Measurements from ENCODE around the gene RAD23A. TPM values are rescaled to one million over a fixed set of nuclear protein-coding genes. Genes with fewer than 3 reads are reported as not detected.
"Not testable (repeated sequence)": the region's sequence is repeated elsewhere in the genome, so short reads cannot be mapped to it uniquely, and the experiment has no call there.

RAD23A gene
- total RNA-seq, 4 donors from 2014 or later, result 72.0 to 128 (median 101) TPM

DNA sequence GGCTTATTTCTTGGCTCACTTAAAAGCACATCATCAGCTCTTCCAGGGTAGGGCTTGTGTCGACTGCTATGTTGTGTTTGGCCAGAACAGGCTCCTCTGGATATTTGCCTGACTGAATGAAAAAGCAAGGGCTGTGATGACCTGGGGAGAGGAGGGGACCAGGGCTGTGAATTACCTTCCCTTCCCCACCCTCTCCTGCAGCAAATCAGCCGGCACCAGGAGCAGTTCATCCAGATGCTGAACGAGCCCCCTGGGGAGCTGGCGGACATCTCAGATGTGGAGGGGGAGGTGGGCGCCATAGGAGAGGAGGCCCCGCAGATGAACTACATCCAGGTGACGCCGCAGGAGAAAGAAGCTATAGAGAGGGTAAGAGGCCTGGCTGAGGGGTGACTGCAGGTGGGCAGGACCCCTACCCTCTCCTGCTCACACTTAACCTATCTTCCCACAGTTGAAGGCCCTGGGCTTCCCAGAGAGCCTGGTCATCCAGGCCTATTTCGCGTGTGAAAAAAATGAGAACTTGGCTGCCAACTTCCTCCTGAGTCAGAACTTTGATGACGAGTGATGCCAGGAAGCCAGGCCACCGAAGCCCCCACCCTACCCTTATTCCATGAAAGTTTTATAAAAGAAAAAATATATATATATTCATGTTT, 7.0 kb downstream of the RAD23A start:
- intact Hi-C loops (cut with DNase I), result no loop called here
- no peaks in the 10 kb centered on the region for H3K27me3 ChIP-seq
- no peak overlapping the region for H3K4me3 ChIP-seq (replicated peaks in 1 of 3)
- WGBS, 2 donors, result 63 to 73% methylated on average over 12 of the region's 12 CpGs
- DNase-seq, result no peak
- TF ChIP-seq POLR2A (IDR thresholded peaks at IDR 0.05), result no peak
- TF ChIP-seq, protein P1, sequence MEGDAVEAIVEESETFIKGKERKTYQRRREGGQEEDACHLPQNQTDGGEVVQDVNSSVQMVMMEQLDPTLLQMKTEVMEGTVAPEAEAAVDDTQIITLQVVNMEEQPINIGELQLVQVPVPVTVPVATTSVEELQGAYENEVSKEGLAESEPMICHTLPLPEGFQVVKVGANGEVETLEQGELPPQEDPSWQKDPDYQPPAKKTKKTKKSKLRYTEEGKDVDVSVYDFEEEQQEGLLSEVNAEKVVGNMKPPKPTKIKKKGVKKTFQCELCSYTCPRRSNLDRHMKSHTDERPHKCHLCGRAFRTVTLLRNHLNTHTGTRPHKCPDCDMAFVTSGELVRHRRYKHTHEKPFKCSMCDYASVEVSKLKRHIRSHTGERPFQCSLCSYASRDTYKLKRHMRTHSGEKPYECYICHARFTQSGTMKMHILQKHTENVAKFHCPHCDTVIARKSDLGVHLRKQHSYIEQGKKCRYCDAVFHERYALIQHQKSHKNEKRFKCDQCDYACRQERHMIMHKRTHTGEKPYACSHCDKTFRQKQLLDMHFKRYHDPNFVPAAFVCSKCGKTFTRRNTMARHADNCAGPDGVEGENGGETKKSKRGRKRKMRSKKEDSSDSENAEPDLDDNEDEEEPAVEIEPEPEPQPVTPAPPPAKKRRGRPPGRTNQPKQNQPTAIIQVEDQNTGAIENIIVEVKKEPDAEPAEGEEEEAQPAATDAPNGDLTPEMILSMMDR (IDR thresholded peaks at IDR 0.05), result no peak
- H3K4me1 ChIP-seq, result peaks cover 9 to 27% of the 10 kb centered on the region in 2 donors
- H3K27ac ChIP-seq, result peak overlapping the region in 2 of 3 donors; percentile 34 to 59
- peaks cover 52 to 56% of the 10 kb centered on the region in 2 donors for H3K36me3 ChIP-seq
- no peaks in the 10 kb centered on the region for H3K9me3 ChIP-seq

DNA sequence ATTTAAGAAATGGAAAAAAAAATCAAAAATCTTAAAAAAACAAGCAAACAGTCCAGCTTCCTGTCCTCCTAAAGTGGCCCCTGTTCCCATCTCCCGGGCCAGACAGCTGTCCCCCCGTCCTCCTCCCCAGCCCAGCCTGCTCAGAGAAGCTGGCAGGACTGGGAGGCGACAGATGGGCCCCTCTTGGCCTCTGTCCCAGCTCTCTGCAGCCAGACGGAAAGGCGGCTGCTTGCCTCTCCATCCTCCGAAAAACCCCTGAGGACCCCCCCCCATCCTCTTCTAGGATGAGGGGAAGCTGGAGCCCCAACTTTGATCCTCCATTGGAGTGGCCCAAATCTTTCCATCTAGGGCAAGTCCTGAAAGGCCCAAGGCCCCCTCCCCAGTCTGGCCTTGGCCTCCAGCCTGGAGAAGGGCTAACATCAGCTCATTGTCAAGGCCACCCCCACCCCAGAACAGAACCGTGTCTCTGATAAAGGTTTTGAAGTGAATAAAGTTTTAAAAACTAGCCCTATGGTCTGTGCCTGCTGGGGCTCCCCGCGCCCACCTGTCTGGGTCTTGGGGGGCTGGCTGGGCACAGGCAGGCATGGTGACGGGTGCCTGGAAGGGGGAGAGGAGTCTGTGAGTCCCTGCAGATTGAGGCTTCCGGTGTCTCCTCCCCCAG, 7.6 kb downstream of the RAD23A start:
- Histone ChIP-seq H3K9me3 (no peaks in the 10 kb centered on the region), H3K36me3 (peaks cover 46 to 52% of the 10 kb centered on the region in 2 donors), H3K4me1 (peaks cover 9 to 27% of the 10 kb centered on the region in 2 donors), H3K27ac (peak overlapping the region in 2 of 3 donors; percentile 34 to 59), H3K27me3 (no peaks in the 10 kb centered on the region), H3K4me3 (replicated peaks in 1 of 3) (no peak overlapping the region)
- WGBS, 2 donors, result 53 to 60% methylated on average over 11 of the region's 11 CpGs
- DNase-seq, result no peak
- intact Hi-C loops (cut with DNase I), result no loop called here
- TF ChIP-seq, protein P1 (IDR thresholded peaks at IDR 0.05), result no peak
- TF ChIP-seq POLR2A (IDR thresholded peaks at IDR 0.05), result no peak

DNA sequence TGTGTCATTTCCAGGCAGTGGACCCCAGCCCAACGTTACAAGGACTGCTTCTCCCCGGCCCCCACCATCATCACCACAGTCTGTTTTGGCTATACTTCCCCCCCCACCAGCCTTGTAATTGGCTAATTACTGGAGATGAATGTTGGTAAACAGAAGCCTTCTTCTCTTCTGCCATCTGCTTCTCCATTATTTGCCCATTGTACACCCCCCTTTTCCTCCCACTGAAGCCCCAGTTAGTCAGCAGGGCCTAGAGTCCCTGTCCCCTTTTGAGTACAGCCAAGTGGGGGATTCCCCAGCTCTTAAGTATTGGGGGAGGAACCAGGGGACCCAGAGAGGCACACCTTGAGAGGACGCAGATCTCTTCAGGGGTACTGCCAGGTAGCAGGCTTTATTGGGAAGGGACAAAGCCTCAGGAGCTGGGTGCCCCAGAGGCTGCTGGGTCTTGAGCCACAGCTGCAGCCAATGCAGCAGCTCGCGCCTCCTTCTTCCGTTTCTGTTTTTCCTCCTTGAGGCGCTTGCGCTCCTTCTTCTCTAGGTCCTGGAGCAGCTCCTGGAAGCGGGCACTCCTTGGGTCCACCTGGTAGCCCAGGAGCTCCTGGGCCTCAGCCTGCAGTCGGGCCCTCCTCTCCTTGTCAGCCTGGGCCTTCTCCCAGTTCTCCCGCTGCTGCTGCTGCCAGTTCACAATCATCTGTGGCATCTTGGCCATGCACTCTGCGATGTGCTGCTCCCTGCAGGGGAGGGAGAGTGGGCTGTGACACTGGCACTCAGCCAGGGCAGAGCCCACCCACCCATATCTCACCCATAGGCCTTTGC, 8.3 kb downstream of the RAD23A start:
- TF ChIP-seq POLR2A (IDR thresholded peaks at IDR 0.05), result no peak
- TF ChIP-seq, protein P1 (IDR thresholded peaks at IDR 0.05), result no peak
- no peak for DNase-seq
- Histone ChIP-seq H3K4me3 (replicated peaks in 1 of 3) (no peak overlapping the region), H3K27ac (peak overlapping the region in 2 of 3 donors; percentile 34 to 59), H3K9me3 (no peaks in the 10 kb centered on the region), H3K4me1 (peaks cover 9 to 27% of the 10 kb centered on the region in 2 donors), H3K27me3 (no peaks in the 10 kb centered on the region), H3K36me3 (peaks cover 39 to 44% of the 10 kb centered on the region in 2 donors)
- intact Hi-C loops (cut with DNase I), result no loop called here
- 70 to 76% methylated on average over 10 to 12 of the region's 12 CpGs for WGBS, 2 donors

- Histone ChIP-seq H3K27ac (no peak overlapping the region), H3K36me3 (peaks cover 33 to 38% of the 10 kb centered on the region in 2 donors), H3K27me3 (no peaks in the 10 kb centered on the region), H3K4me3 (replicated peaks in 1 of 3) (no peak overlapping the region), H3K4me1 (peaks cover 9 to 27% of the 10 kb centered on the region in 2 donors), H3K9me3 (no peaks in the 10 kb centered on the region)
- intact Hi-C loops (cut with DNase I), result no loop called here
- DNase-seq, result no peak
- TF ChIP-seq POLR2A (IDR thresholded peaks at IDR 0.05), result no peak
- TF ChIP-seq, protein P1 (IDR thresholded peaks at IDR 0.05), result no peak
- 14 to 57% methylated on average over 1 of the region's 1 CpG for WGBS, 2 donors
These were observed 8.9 kb downstream of the RAD23A start for GRCh38 chr19:12954612-12954962.

GRCh38 chr19:12955575-12955974, 9.9 kb downstream of the RAD23A start:
- Histone ChIP-seq H3K4me1 (peaks cover 9 to 27% of the 10 kb centered on the region in 2 donors), H3K36me3 (peaks cover 28 to 29% of the 10 kb centered on the region in 2 donors)
- H3K9me3 ChIP-seq, result not testable (repeated sequence)

More at GRCh38 chr19:12955575-12955974, 9.9 kb downstream of the RAD23A start:
- H3K4me3 ChIP-seq (replicated peaks in 1 of 3); DNase-seq; intact Hi-C loops (cut with DNase I); H3K27me3 ChIP-seq: not testable (repeated sequence)
- H3K27ac ChIP-seq, result peak overlapping the region in 1 of 3 donors; percentile 83
- WGBS, 2 donors, result 91% methylated on average over 9 of the region's 9 CpGs

Measured in thyroid gland (tissue), 4 donors.